ENCODE results near the gene SPPL2A.

DNA sequence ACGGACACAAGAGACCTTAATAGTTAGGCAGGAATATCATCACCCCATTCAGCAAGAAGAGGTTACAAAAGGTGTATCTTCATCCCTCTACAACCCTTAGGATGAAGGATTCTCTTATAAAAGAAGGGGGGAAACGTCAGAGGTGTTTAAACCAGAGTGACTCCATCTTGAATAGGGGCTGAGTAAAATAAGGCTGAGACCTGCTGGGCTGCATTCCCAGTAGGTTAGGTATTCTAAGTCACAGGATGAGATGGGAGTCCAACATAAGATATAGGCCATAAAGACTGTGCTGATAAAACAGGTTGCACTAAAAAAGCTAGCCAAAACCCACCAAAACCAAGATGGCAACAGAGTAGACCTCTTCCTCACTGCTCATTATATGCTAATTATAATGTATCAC, 95.4 kb downstream of the SPPL2A start:
- no peak for TF ChIP-seq POLR2AphosphoS5 (IDR thresholded peaks at IDR 0.05)
- TF ChIP-seq POLR2A (IDR thresholded peaks at IDR 0.05; ENCODE audit: low read depth) = no peak
- TF ChIP-seq CTCF (IDR thresholded peaks at IDR 0.05) = no peak
